A549 (cell line): ENCODE data around the gene MPP7. TPM values are rescaled to one million over a fixed set of nuclear protein-coding genes. Genes with fewer than 3 reads are reported as not detected.

ENCODE experiments used
- ATAC-seq, 2 experiments: fragments of 200-7000 bp in 1 of 2; fragments of >200 bp in 1 of 2; cut with Nextera tagmentation in 1 of 2; cut with Tn5 transposase in 1 of 2; 3 replicates each; pipeline versions ENCODE4 v1.8.0 to v1.9.1; 2018 to 2020; ENCODE audit warnings: mild to moderate bottlenecking in 1 of 2, moderate library complexity in 1 of 2
- CTCF ChIA-PET: fragments of 300-600 bp; sonication (Branson Sonifier 250); formaldehyde crosslinking; extraction: SDS; loops from one replicate; lab custom pipeline; 2021; ENCODE audit warnings: antibody characterized with exemption, inconsistent platforms; lab: Yijun Ruan, JAX
- POLR2A ChIA-PET: fragments of 350-600 bp; formaldehyde crosslinking; extraction: SDS; loops from one replicate; lab custom pipeline; 2021; ENCODE audit warnings: antibody characterized with exemption, inconsistent platforms; lab: Yijun Ruan, JAX
- DNase-seq, 2 experiments: peaks; one replicate each; pipeline versions ENCODE4 v3.0.0 to v3.0.0-alpha.2; 2011 to 2016; ENCODE audit warnings: low read depth in 1 of 2, low spot score in 1 of 2
- FAIRE-seq: peaks from 2 replicates; lab custom pipeline; 2011; peaks lifted over from hg19 to GRCh38; lab: Jason Lieb, UNC
- H3K27ac ChIP-seq, 2 experiments: fragments of >200 bp; sonication (Bioruptor Twin); formaldehyde crosslinking; 3 replicates each; pipeline ENCODE4 v1.5.1; 2016 to 2017
- H3K4me1 ChIP-seq: fragments of >200 bp; sonication (Bioruptor Twin); formaldehyde crosslinking; 3 replicates; pipeline ENCODE4 v1.6.1; 2016
- H3K4me2 ChIP-seq: fragments of >200 bp; sonication (Bioruptor Twin); formaldehyde crosslinking; 3 replicates; pipeline ENCODE4 v1.6.1; 2016
- H3K4me3 ChIP-seq: fragments of >200 bp; sonication (Bioruptor Twin); formaldehyde crosslinking; 3 replicates; pipeline ENCODE4 v1.5.1; 2016
- H3K9me3 ChIP-seq: fragments of >200 bp; sonication (Bioruptor Twin); formaldehyde crosslinking; 3 replicates; pipeline ENCODE4 v1.6.1; 2016
- CBX8 ChIP-seq: fragments of 200-600 bp; sonication (generic); IDR thresholded peaks from 2 replicates; pipeline ENCODE4 v1.6.1; 2016
- CHD2 ChIP-seq: fragments of 150-350 bp; IDR thresholded peaks from 2 replicates; pipeline ENCODE4 v1.6.1; 2014; ENCODE audit warnings: low read length; ENCODE audit not compliant: partially characterized antibody
- EP300 ChIP-seq, 2 experiments: fragments of >200 bp; sonication (Bioruptor Twin); formaldehyde crosslinking; IDR thresholded peaks; 2 replicates in 1 of 2; 3 replicates in 1 of 2; pipeline ENCODE4 v1.6.1; 2016 to 2017
- ESRRA ChIP-seq: fragments of 150-350 bp; IDR thresholded peaks from 2 replicates; pipeline ENCODE4 v1.6.1; 2014; ENCODE audit warnings: mild to moderate bottlenecking, low read length, borderline replicate concordance
- FOSB ChIP-seq: fragments of 250-450 bp; sonication (Bioruptor Pico); IDR thresholded peaks from 2 replicates; pipeline ENCODE4 v1.5.0; 2020; ENCODE audit warnings: mild to moderate bottlenecking, moderate library complexity
- HDAC2 ChIP-seq: fragments of 200-600 bp; sonication (generic); IDR thresholded peaks from 2 replicates; pipeline ENCODE4 v1.6.1; 2016
- HOXA7 ChIP-seq: fragments of 250-450 bp; sonication (Bioruptor Pico); IDR thresholded peaks from 2 replicates; pipeline ENCODE4 v1.5.0; 2020; ENCODE audit warnings: mild to moderate bottlenecking, moderate library complexity
- HOXB5 ChIP-seq: fragments of 250-450 bp; sonication (Bioruptor Pico); IDR thresholded peaks from 2 replicates; pipeline ENCODE4 v1.5.0; 2020; ENCODE audit warnings: mild to moderate bottlenecking, moderate library complexity
- MAFK ChIP-seq: fragments of 450-650 bp; IDR thresholded peaks from 2 replicates; pipeline ENCODE4 v1.6.1; 2014; ENCODE audit not compliant: partially characterized antibody
- MYC ChIP-seq: IDR thresholded peaks from 2 replicates; pipeline ENCODE4 v1.6.1; 2012; ENCODE audit warnings: mild to moderate bottlenecking, inconsistent platforms, low read length, improper control_type of control experiment, borderline replicate concordance
- NPAS2 ChIP-seq: fragments of 250-450 bp; sonication (Bioruptor Pico); IDR thresholded peaks from 2 replicates; pipeline ENCODE4 v1.8.0; 2022; ENCODE audit warnings: mild to moderate bottlenecking, moderate library complexity, borderline replicate concordance
- POLR2A ChIP-seq: IDR thresholded peaks from 2 replicates; pipeline ENCODE4 v1.6.1; 2012; ENCODE audit warnings: mild to moderate bottlenecking, low read length
- POLR2AphosphoS2 ChIP-seq: conservative IDR thresholded peaks from 2 replicates; pipeline ENCODE4 v1.6.1; 2012; ENCODE audit warnings: low read length, improper control_type of control experiment, inconsistent platforms
- RAD21 ChIP-seq, 2 experiments: fragments of >200 bp in 1 of 2; sonication (Bioruptor Twin) in 1 of 2; formaldehyde crosslinking in 1 of 2; IDR thresholded peaks in 1 of 2; conservative IDR thresholded peaks in 1 of 2; 2 replicates in 1 of 2; 3 replicates in 1 of 2; pipeline ENCODE4 v1.6.1; 2012 to 2018; ENCODE audit warnings: inconsistent platforms in 1 of 2
- RNF2 ChIP-seq: fragments of 200-600 bp; sonication (generic); IDR thresholded peaks from 2 replicates; pipeline ENCODE4 v1.6.1; 2016; ENCODE audit warnings: low read depth, mild to moderate bottlenecking, antibody characterized with exemption, moderate library complexity, borderline replicate concordance
- SMC3 ChIP-seq: fragments of >200 bp; sonication (Bioruptor Twin); formaldehyde crosslinking; IDR thresholded peaks from 3 replicates; pipeline ENCODE4 v1.6.1; 2018; ENCODE audit warnings: inconsistent platforms
- ZC3H11A ChIP-seq: fragments of 450-650 bp; IDR thresholded peaks from 2 replicates; pipeline ENCODE4 v1.6.1; 2014; ENCODE audit warnings: antibody characterized with exemption, mild to moderate bottlenecking
- ZFP36 ChIP-seq: fragments of 450-650 bp; IDR thresholded peaks from 2 replicates; pipeline ENCODE4 v1.6.1; 2014; ENCODE audit warnings: borderline replicate concordance; ENCODE audit not compliant: partially characterized antibody
- ZNF302 ChIP-seq: fragments of 250-450 bp; sonication (Bioruptor Pico); IDR thresholded peaks from 2 replicates; pipeline ENCODE4 v1.9.0; 2021; ENCODE audit warnings: inconsistent platforms, mild to moderate bottlenecking, moderate library complexity
- ZSCAN20 ChIP-seq: fragments of 250-450 bp; sonication (Bioruptor Pico); IDR thresholded peaks from 2 replicates; pipeline ENCODE4 v1.8.0; 2022; ENCODE audit warnings: mild to moderate bottlenecking, moderate library complexity
- WGBS: methylation state at CpG from one replicate; pipeline ENCODE4 v1.1.6; 2017; ENCODE audit errors: missing lambda C conversion rate; 5-methylcytosine and 5-hydroxymethylcytosine counted together
- polyA plus RNA-seq, 4 experiments: library from polyadenylated mRNA; depleted of rRNA in 3 of 4; stranded (reverse); fragments of >200 nt; fragmentation: RNase III in 1 of 4; extraction: RNeasy Plus Mini Kit Qiagen cat#74134 plus additional on column Dnase treatment in 1 of 4; gene quantifications; 2 replicates in 3 of 4; 3 replicates in 1 of 4; pipeline ENCODE4 v1.2.3, GENCODE V29; 2011 to 2017
- TF ChIP-seq, protein P1 (sequence below): fragments of 150-350 bp; IDR thresholded peaks from 2 replicates; pipeline ENCODE4 v1.6.1; 2014; ENCODE audit warnings: low read depth, mild to moderate bottlenecking, low read length
- TF ChIP-seq, protein P2 (sequence below): IDR thresholded peaks from 2 replicates; pipeline ENCODE4 v1.6.1; 2012
- TF ChIP-seq, protein P3 (sequence below): fragments of 250-450 bp; sonication (Bioruptor Pico); IDR thresholded peaks from 2 replicates; pipeline ENCODE4 v1.5.0; 2020; ENCODE audit warnings: low read depth, mild to moderate bottlenecking, moderate library complexity
- TF ChIP-seq, protein P4 (sequence below): IDR thresholded peaks from 2 replicates; pipeline ENCODE4 v1.6.1; 2012

Gene MPP7
- polyA plus RNA-seq, 2 of the 4 experiments (the other 2 are of a cell fraction) = 0.06 to 0.23 TPM

DNA sequence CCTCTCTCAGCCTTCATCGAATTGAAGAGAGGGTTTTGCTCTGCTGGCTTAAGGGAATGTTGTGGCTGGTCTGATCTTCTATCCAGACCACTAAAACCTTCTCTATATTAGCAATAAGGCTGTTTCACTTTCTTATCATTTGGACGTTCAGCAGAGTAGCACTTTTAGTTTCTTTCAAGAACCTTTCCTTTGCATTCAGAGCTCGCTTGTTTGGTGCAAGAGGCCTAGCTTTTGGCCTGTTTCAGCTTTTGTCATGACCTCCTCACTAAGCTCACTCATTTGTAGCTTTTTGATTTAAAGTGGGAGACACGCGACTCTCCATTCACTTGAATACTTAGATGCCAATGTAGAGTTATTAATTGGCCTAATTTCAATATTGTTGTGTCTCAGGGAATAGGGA is 3.9 kb downstream of the MPP7 start:
- TF ChIP-seq, protein P1, sequence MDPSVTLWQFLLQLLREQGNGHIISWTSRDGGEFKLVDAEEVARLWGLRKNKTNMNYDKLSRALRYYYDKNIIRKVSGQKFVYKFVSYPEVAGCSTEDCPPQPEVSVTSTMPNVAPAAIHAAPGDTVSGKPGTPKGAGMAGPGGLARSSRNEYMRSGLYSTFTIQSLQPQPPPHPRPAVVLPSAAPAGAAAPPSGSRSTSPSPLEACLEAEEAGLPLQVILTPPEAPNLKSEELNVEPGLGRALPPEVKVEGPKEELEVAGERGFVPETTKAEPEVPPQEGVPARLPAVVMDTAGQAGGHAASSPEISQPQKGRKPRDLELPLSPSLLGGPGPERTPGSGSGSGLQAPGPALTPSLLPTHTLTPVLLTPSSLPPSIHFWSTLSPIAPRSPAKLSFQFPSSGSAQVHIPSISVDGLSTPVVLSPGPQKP = no peak
- TF ChIP-seq HOXA7 (CRISPR knock-in tag) (no peak), ESRRA (no peak), EP300 (IDR thresholded peaks at IDR 0.05) (no peak), ZSCAN20 (no peak), SMC3 (no peak), HOXB5 (CRISPR knock-in tag) (no peak), ZC3H11A (no peak), NPAS2 (CRISPR knock-in tag) (no peak), RNF2 (no peak)
- 47% methylated on average over 5 of the region's 5 CpGs for WGBS
- ChIA-PET POLR2A (no interaction called here), CTCF (interaction anchor here (0.6 to 1.2 kb wide), 4 partner anchors 11 to 82 kb away, joined by 3 to 4 read pairs (median 3); no protein-coding TSS in a partner anchor)
- Histone ChIP-seq H3K4me1 (no peaks in the 10 kb centered on the region), H3K4me2 (no peak overlapping the region), H3K27ac (no peak overlapping the region), H3K9me3 (no peaks in the 10 kb centered on the region), H3K4me3 (no peak overlapping the region)
- FAIRE-seq (no peak), ATAC-seq (no peak), DNase-seq (no peak)

DNA sequence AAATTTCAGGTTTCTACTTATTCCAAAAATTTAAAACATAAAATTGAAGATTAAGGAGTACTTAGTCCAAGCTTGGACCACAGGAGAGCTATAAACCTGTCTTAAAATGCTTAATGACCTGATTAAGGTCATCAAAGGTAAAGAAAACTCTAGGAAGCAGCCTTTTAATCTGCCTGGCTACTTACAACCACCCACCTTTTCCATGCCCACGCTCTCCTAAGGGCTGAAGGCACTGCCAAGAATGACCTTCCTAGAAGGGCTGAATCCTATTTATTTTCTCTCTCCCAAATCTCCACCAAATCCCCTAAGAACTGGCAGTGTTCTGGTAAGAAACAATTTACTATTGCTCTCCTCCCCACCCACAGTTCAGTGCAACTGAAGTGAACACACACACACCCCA is 6.8 kb downstream of the MPP7 start:
- no peak overlapping the region for H3K4me3 ChIP-seq
- TF ChIP-seq CBX8 (no peak), ZNF302 (CRISPR knock-in tag) (no peak), POLR2A (no peak), FOSB (CRISPR knock-in tag) (no peak), ZFP36 (no peak), RAD21 (conservative IDR thresholded peaks at IDR 0.05 in 1 of 2, IDR thresholded peaks at IDR 0.05 in 1 of 2) (no peak), MYC (no peak), POLR2AphosphoS2 (no peak), HDAC2 (no peak), HOXB5 (CRISPR knock-in tag) (no peak), CHD2 (no peak), SMC3 (no peak), ESRRA (no peak), MAFK (no peak)
- TF ChIP-seq, protein P2, sequence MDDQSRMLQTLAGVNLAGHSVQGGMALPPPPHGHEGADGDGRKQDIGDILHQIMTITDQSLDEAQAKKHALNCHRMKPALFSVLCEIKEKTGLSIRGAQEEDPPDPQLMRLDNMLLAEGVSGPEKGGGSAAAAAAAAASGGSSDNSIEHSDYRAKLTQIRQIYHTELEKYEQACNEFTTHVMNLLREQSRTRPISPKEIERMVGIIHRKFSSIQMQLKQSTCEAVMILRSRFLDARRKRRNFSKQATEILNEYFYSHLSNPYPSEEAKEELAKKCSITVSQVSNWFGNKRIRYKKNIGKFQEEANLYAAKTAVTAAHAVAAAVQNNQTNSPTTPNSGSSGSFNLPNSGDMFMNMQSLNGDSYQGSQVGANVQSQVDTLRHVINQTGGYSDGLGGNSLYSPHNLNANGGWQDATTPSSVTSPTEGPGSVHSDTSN = no peak
- TF ChIP-seq, protein P3, sequence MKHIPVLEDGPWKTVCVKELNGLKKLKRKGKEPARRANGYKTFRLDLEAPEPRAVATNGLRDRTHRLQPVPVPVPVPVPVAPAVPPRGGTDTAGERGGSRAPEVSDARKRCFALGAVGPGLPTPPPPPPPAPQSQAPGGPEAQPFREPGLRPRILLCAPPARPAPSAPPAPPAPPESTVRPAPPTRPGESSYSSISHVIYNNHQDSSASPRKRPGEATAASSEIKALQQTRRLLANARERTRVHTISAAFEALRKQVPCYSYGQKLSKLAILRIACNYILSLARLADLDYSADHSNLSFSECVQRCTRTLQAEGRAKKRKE (CRISPR knock-in tag) = no peak
- TF ChIP-seq, protein P4, sequence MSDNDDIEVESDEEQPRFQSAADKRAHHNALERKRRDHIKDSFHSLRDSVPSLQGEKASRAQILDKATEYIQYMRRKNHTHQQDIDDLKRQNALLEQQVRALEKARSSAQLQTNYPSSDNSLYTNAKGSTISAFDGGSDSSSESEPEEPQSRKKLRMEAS = no peak
- ChIA-PET POLR2A (no interaction called here), CTCF (interaction anchor here (1.2 to 1.8 kb wide), 3 partner anchors 12 to 98 kb away, joined by 3 to 5 read pairs (median 5); no protein-coding TSS in a partner anchor)
- no peaks in the 10 kb centered on the region for H3K9me3 ChIP-seq
- H3K27ac ChIP-seq = no peak overlapping the region
- no peak overlapping the region for H3K4me2 ChIP-seq
- H3K4me1 ChIP-seq = no peaks in the 10 kb centered on the region
- DNase-seq (no peak), ATAC-seq (no peak), FAIRE-seq (no peak)
- WGBS = 0% methylated on average over 1 of the region's 1 CpG
